NCI-H460 (cell line): ENCODE measurements around the gene TEPSIN. TPM values are rescaled to one million over a fixed set of nuclear protein-coding genes. Genes with fewer than 3 reads are reported as not detected.

Experiments
- DNase-seq: peaks from one replicate; pipeline ENCODE4 v3.0.0-alpha.2; 2016; ENCODE audit warnings: low read depth; ENCODE audit errors: extremely low read depth
- total RNA-seq: library from RNA; depleted of rRNA; stranded (reverse); fragments of >200 nt; shearing (Covaris generic); gene quantifications from 2 replicates; pipeline ENCODE4 v1.2.3, GENCODE V29; 2014; rRNA removed

The TEPSIN gene
- total RNA-seq, 1 experiment from 2014 or later: 19.6 TPM

GRCh38 chr17:81189016-81189415, 49.8 kb downstream of the TEPSIN start:
- DNase-seq: no peak

- no peak for DNase-seq
Observed at GRCh38 chr17:81188491-81188840, 50.4 kb downstream of the TEPSIN start.

GRCh38 chr17:81187586-81188490, 51.0 kb downstream of the TEPSIN start:
- no peak for DNase-seq

- DNase-seq: no peak
Observed at GRCh38 chr17:81187120-81187519, 51.7 kb downstream of the TEPSIN start.

DNA sequence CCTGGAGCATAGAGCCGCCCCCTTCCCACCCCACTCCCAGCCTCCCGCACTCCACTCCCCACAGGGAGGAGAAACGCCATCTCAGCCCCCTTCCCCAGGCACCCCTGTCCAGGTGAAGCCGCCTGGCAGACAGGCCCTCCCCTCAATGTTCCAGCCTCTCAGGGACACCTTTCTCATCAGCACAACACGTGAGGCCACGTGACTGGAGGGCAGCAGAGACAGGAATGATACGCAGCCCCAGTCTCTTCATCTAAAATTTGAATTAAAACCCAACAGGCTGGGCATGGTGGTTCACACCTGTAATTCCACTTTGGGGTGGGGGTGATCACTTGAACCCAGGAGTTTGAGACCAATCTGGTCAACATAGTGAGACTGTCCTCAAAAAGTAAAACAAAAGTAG, 52.7 kb downstream of the TEPSIN start:
- DNase-seq: no peak

GRCh38 chr17:81184555-81184954, 54.3 kb downstream of the TEPSIN start:
- no peak for DNase-seq

GRCh38 chr17:81183807-81184206, 55.0 kb downstream of the TEPSIN start:
- no peak for DNase-seq

GRCh38 chr17:81183316-81183715, 55.5 kb downstream of the TEPSIN start:
- DNase-seq: no peak

DNA sequence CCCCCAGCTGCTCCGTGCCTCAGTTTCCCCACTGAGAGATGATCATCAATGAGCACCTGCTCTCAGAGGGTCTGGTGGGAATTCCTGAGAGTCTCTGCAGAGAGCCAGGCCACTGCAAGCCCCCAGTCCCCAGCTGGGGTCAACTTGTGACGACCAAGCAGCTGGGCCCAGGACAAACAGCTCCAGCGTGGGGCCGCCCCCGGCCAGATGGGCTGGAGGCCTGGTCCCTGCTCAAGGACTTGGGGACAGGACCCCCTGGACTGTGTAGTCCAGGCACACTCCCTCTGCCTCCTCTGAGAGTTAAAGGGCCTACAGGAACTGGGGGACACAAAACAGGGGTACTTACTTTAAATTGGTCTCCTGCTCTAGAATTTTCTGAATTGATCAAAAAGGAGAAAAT, 56.3 kb downstream of the TEPSIN start:
- DNase-seq: no peak

GRCh38 chr17:81181811-81182185, 57.1 kb downstream of the TEPSIN start:
- DNase-seq: no peak

GRCh38 chr17:81180836-81181810, 57.7 kb downstream of the TEPSIN start:
- DNase-seq: no peak

DNA sequence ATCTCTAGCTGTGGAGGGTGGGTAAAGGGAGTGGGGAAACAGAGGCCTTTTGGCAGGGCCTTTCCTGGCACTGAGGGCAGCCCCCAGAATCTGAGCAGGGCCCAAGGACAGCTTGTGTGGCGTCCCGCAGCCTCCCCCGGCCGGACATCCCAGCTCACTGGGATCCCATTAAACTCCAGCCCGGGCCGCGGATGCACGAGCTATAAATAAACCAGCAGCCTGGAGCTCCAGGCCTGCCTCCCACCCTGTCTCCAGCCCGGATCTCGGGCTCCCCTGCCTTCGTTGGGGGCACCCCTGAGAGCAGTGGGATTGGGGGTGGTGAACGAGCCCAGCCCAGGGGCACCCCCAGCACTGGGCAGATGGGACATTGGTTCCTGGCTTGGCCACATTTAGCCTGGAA, 59.0 kb downstream of the TEPSIN start:
- DNase-seq: no peak

- no peak for DNase-seq
Observed at GRCh38 chr17:81179220-81179619, 59.6 kb downstream of the TEPSIN start.

Other genes starting within 250 kb of the TEPSIN start
- gene CHMP6, start 247.2 kb downstream of the TEPSIN start, total RNA-seq: 7.3 and 7.6 TPM in 2 replicates
- 9.7 and 13.1 TPM in 2 replicates for gene BAIAP2, start 203.9 kb downstream of the TEPSIN start, total RNA-seq
- gene PVALEF, start 73.5 kb downstream of the TEPSIN start, total RNA-seq: not detected in 2 replicates
- gene AATK, start 72.8 kb downstream of the TEPSIN start, total RNA-seq: 0.43 and 0.74 TPM in 2 replicates
- gene CEP131, start 16.1 kb downstream of the TEPSIN start, total RNA-seq: 5.2 TPM in 2 replicates
- gene NDUFAF8, start 263 bp upstream of the TEPSIN start, total RNA-seq: 78.3 and 88.5 TPM in 2 replicates
- gene SLC38A10, start 56.3 kb upstream of the TEPSIN start, total RNA-seq: 41.8 and 49.3 TPM in 2 replicates
- 6.0 and 6.7 TPM in 2 replicates for gene BAHCC1, start 156.4 kb upstream of the TEPSIN start, total RNA-seq